Measurements from ENCODE around the gene KDM1A.

The KDM1A gene

GRCh38 chr1:23037081-23037740, 17.9 kb downstream of the KDM1A start:
- no peaks in the 10 kb centered on the region for H3K36me3 ChIP-seq
- no peaks in the 10 kb centered on the region for H3K9me3 ChIP-seq
- H3K4me3 ChIP-seq (ENCODE audit: low read depth in 1 of 2, low read length in 1 of 2) = no peak overlapping the region
- H3K27ac ChIP-seq = no peak overlapping the region
- no peaks in the 10 kb centered on the region for H3K27me3 ChIP-seq
- no peaks in the 10 kb centered on the region for H3K4me1 ChIP-seq (ENCODE audit: control insufficient read depth in 1 of 2, insufficient read depth in 1 of 2, low read depth in 1 of 2, low read length in 1 of 2)
- no peak for TF ChIP-seq CTCF (IDR thresholded peaks at IDR 0.05)

GRCh38 chr1:23039308-23039826, 20.1 kb downstream of the KDM1A start:
- H3K36me3 ChIP-seq = peaks cover 3% of the 10 kb centered on the region
- no peak overlapping the region for H3K27ac ChIP-seq
- H3K4me3 ChIP-seq (ENCODE audit: low read depth in 1 of 2, low read length in 1 of 2) = no peak overlapping the region
- no peaks in the 10 kb centered on the region for H3K9me3 ChIP-seq
- H3K4me1 ChIP-seq (ENCODE audit: control insufficient read depth in 1 of 2, insufficient read depth in 1 of 2, low read depth in 1 of 2, low read length in 1 of 2) = no peaks in the 10 kb centered on the region
- no peak for TF ChIP-seq CTCF (IDR thresholded peaks at IDR 0.05)
- no peaks in the 10 kb centered on the region for H3K27me3 ChIP-seq

- Histone ChIP-seq H3K27me3 (no peaks in the 10 kb centered on the region), H3K9me3 (no peaks in the 10 kb centered on the region), H3K36me3 (peaks cover 6% of the 10 kb centered on the region), H3K27ac (no peak overlapping the region), H3K4me1 (ENCODE audit: control insufficient read depth in 1 of 2, insufficient read depth in 1 of 2, low read depth in 1 of 2, low read length in 1 of 2) (no peaks in the 10 kb centered on the region), H3K4me3 (ENCODE audit: low read depth in 1 of 2, low read length in 1 of 2) (no peak overlapping the region)
- TF ChIP-seq CTCF (IDR thresholded peaks at IDR 0.05) = no peak
These were observed 21.2 kb downstream of the KDM1A start for GRCh38 chr1:23040509-23040908.

- H3K4me3 ChIP-seq (ENCODE audit: low read depth in 1 of 2, low read length in 1 of 2) = no peak overlapping the region
- no peaks in the 10 kb centered on the region for H3K27me3 ChIP-seq
- H3K9me3 ChIP-seq = no peaks in the 10 kb centered on the region
- peaks cover 6% of the 10 kb centered on the region for H3K36me3 ChIP-seq
- no peak for TF ChIP-seq CTCF (IDR thresholded peaks at IDR 0.05)
- no peak overlapping the region for H3K27ac ChIP-seq
- H3K4me1 ChIP-seq (ENCODE audit: control insufficient read depth in 1 of 2, insufficient read depth in 1 of 2, low read depth in 1 of 2, low read length in 1 of 2) = no peaks in the 10 kb centered on the region
These were observed 24.8 kb downstream of the KDM1A start for GRCh38 chr1:23044035-23044434.

GRCh38 chr1:23050201-23050600, 30.9 kb downstream of the KDM1A start:
- no peaks in the 10 kb centered on the region for H3K4me1 ChIP-seq (ENCODE audit: control insufficient read depth in 1 of 2, insufficient read depth in 1 of 2, low read depth in 1 of 2, low read length in 1 of 2)
- H3K36me3 ChIP-seq = peaks cover 10% of the 10 kb centered on the region
- no peaks in the 10 kb centered on the region for H3K9me3 ChIP-seq
- no peak overlapping the region for H3K4me3 ChIP-seq (ENCODE audit: low read depth in 1 of 2, low read length in 1 of 2)
- no peak overlapping the region for H3K27ac ChIP-seq
- H3K27me3 ChIP-seq = no peaks in the 10 kb centered on the region
- no peak for TF ChIP-seq CTCF (IDR thresholded peaks at IDR 0.05)
